Prostate gland (tissue), 2 donors: ENCODE data around the gene COP1. TPM values are rescaled to one million over a fixed set of nuclear protein-coding genes. Genes with fewer than 3 reads are reported as not detected.
"Not testable (repeated sequence)": the region's sequence is repeated elsewhere in the genome, so short reads cannot be mapped to it uniquely, and the experiment has no call there.

Source experiments
- DNase-seq: peaks from one replicate; pipeline ENCODE4 v3.0.0-alpha.2; 2019; ENCODE audit warnings: low spot score
- H3K27ac ChIP-seq, 2 donors: fragments of 200-600 bp; sonication (generic); 2 replicates each; pipeline ENCODE4 v1.5.1; 2017 to 2019
- H3K27me3 ChIP-seq: fragments of 200-600 bp; sonication (generic); replicated peaks from 2 replicates; pipeline ENCODE4 v1.5.1; 2019; ENCODE audit not compliant: insufficient read depth
- H3K36me3 ChIP-seq, 2 donors: fragments of 200-600 bp; sonication (generic); 1 replicate in 1 of 2; 2 replicates in 1 of 2; pipeline versions ENCODE4 v1.5.1 to v1.8.1; 2017 to 2019
- H3K4me1 ChIP-seq: fragments of 200-600 bp; sonication (generic); replicated peaks from 2 replicates; pipeline ENCODE4 v1.5.1; 2019
- H3K4me3 ChIP-seq, 2 donors: fragments of 200-600 bp; sonication (generic); 2 replicates each; pipeline ENCODE4 v1.5.1; 2017 to 2019
- H3K9me3 ChIP-seq: fragments of 200-600 bp; sonication (generic); 2 replicates; pipeline ENCODE4 v1.5.1; 2017
- POLR2A ChIP-seq: fragments of 450-650 bp; IDR thresholded peaks from one replicate; pipeline ENCODE4 v1.6.1; 2016; ENCODE audit warnings: antibody characterized with exemption, mild to moderate bottlenecking
- POLR2AphosphoS5 ChIP-seq: sonication (generic); formaldehyde crosslinking; IDR thresholded peaks from one replicate; pipeline ENCODE4 v1.6.1; 2017; ENCODE audit warnings: antibody characterized with exemption
- WGBS: methylation state at CpG from one replicate; pipeline ENCODE4 v1.1.5; 2018; 5-methylcytosine and 5-hydroxymethylcytosine counted together
- intact Hi-C: fragments of 100-400 bp; cut with DNase I; formaldehyde crosslinking; loops from one replicate; pipeline ENCODE4 v1.14.2; 2022
- total RNA-seq, 2 donors: library from RNA; depleted of rRNA; stranded (reverse); fragments of >200 nt; gene quantifications; one replicate each; pipeline ENCODE4 v1.1.0, GENCODE V29; 2016
- TF ChIP-seq, protein P1 (sequence below), 4 experiments: fragments of 200-600 bp in 2 of 4; fragments of 450-650 bp in 2 of 4; sonication (generic) in 2 of 4; IDR thresholded peaks; 1 replicate in 3 of 4; 2 replicates in 1 of 4; pipeline ENCODE4 v1.5.1; 2016 to 2019; ENCODE audit warnings: antibody characterized with exemption in 4 of 4, mild to moderate bottlenecking in 2 of 4, moderate library complexity in 2 of 4

The COP1 gene
- total RNA-seq, 2 donors from 2014 or later, result 53.3 to 60.4 TPM

- H3K9me3 ChIP-seq, result no peaks in the 10 kb centered on the region
- no peaks in the 10 kb centered on the region for H3K4me1 ChIP-seq
- H3K36me3 ChIP-seq, result no peaks in the 10 kb centered on the region
- H3K4me3 ChIP-seq, result no peak overlapping the region
- no peaks in the 10 kb centered on the region for H3K27me3 ChIP-seq
- H3K27ac ChIP-seq, result no peak overlapping the region
- 66% methylated on average over 1 of the region's 1 CpG for WGBS
- intact Hi-C loops, result no loop called here
- TF ChIP-seq POLR2A (no peak), POLR2AphosphoS5 (no peak)
- TF ChIP-seq, protein P1, sequence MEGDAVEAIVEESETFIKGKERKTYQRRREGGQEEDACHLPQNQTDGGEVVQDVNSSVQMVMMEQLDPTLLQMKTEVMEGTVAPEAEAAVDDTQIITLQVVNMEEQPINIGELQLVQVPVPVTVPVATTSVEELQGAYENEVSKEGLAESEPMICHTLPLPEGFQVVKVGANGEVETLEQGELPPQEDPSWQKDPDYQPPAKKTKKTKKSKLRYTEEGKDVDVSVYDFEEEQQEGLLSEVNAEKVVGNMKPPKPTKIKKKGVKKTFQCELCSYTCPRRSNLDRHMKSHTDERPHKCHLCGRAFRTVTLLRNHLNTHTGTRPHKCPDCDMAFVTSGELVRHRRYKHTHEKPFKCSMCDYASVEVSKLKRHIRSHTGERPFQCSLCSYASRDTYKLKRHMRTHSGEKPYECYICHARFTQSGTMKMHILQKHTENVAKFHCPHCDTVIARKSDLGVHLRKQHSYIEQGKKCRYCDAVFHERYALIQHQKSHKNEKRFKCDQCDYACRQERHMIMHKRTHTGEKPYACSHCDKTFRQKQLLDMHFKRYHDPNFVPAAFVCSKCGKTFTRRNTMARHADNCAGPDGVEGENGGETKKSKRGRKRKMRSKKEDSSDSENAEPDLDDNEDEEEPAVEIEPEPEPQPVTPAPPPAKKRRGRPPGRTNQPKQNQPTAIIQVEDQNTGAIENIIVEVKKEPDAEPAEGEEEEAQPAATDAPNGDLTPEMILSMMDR (IDR thresholded peaks at IDR 0.05), result no peak
- DNase-seq, result no peak
Measured at GRCh38 chr1:176033474-176033873, 173.6 kb downstream of the COP1 start.

GRCh38 chr1:176032040-176032645 is 174.9 kb downstream of the COP1 start:
- no peak for TF ChIP-seq POLR2AphosphoS5
- no peak for TF ChIP-seq POLR2A
- H3K27me3 ChIP-seq, result no peaks in the 10 kb centered on the region
- 32% methylated on average over 2 of the region's 2 CpGs for WGBS
- no peak overlapping the region for H3K27ac ChIP-seq
- H3K4me1 ChIP-seq, result no peaks in the 10 kb centered on the region
- H3K9me3 ChIP-seq, result no peaks in the 10 kb centered on the region
- intact Hi-C loops, result no loop called here
- no peak for DNase-seq
- no peaks in the 10 kb centered on the region for H3K36me3 ChIP-seq
- H3K4me3 ChIP-seq, result no peak overlapping the region

GRCh38 chr1:176029609-176030008 is 177.5 kb downstream of the COP1 start:
- TF ChIP-seq, protein P1 (IDR thresholded peaks at IDR 0.05), result no peak
- TF ChIP-seq POLR2AphosphoS5 (no peak), POLR2A (no peak)
- DNase-seq, result no peak
- Histone ChIP-seq H3K36me3 (no peaks in the 10 kb centered on the region), H3K27me3 (no peaks in the 10 kb centered on the region), H3K9me3 (no peaks in the 10 kb centered on the region), H3K27ac (no peak overlapping the region), H3K4me3 (no peak overlapping the region), H3K4me1 (no peaks in the 10 kb centered on the region)
- intact Hi-C loops, result no loop called here
- WGBS, result 97% methylated on average over 2 of the region's 2 CpGs

GRCh38 chr1:176029155-176029554 is 177.9 kb downstream of the COP1 start:
- H3K27ac ChIP-seq, result no peak overlapping the region
- H3K36me3 ChIP-seq, result no peaks in the 10 kb centered on the region
- DNase-seq, result no peak
- TF ChIP-seq POLR2A (no peak), POLR2AphosphoS5 (no peak)
- TF ChIP-seq, protein P1 (IDR thresholded peaks at IDR 0.05), result no peak
- intact Hi-C loops, result no loop called here
- H3K9me3 ChIP-seq, result no peaks in the 10 kb centered on the region
- H3K27me3 ChIP-seq, result no peaks in the 10 kb centered on the region
- H3K4me1 ChIP-seq, result no peaks in the 10 kb centered on the region
- H3K4me3 ChIP-seq, result no peak overlapping the region

GRCh38 chr1:176027934-176028333 is 179.2 kb downstream of the COP1 start:
- intact Hi-C loops, H3K9me3 ChIP-seq, DNase-seq, H3K27ac ChIP-seq, H3K36me3 ChIP-seq, H3K4me1 ChIP-seq, H3K4me3 ChIP-seq, H3K27me3 ChIP-seq: not testable (repeated sequence)
- 82% methylated on average over 4 of the region's 4 CpGs for WGBS

GRCh38 chr1:176022574-176022973 is 184.5 kb downstream of the COP1 start:
- Histone ChIP-seq H3K36me3 (no peaks in the 10 kb centered on the region), H3K4me3 (no peak overlapping the region), H3K4me1 (no peaks in the 10 kb centered on the region), H3K9me3 (no peaks in the 10 kb centered on the region), H3K27ac (no peak overlapping the region), H3K27me3 (no peaks in the 10 kb centered on the region)
- 83% methylated on average over 3 of the region's 3 CpGs for WGBS
- no peak for DNase-seq
- TF ChIP-seq POLR2AphosphoS5 (no peak), POLR2A (no peak)
- TF ChIP-seq, protein P1 (IDR thresholded peaks at IDR 0.05), result no peak
- intact Hi-C loops, result no loop called here
